AML-193 (cell line): Measurements from ENCODE around the gene RSBN1.
A peak's percentile ranks its signal among the peaks of the same experiment; 100 is the strongest.
"Not testable (repeated sequence)": the region's sequence is repeated elsewhere in the genome, so short reads cannot be mapped to it uniquely, and the experiment has no call there.

Experiments
- DNase-seq, 2 experiments: peaks; one replicate each; lab custom pipeline; 2025; lab: John Stamatoyannopoulos, UW

Gene RSBN1

DNA sequence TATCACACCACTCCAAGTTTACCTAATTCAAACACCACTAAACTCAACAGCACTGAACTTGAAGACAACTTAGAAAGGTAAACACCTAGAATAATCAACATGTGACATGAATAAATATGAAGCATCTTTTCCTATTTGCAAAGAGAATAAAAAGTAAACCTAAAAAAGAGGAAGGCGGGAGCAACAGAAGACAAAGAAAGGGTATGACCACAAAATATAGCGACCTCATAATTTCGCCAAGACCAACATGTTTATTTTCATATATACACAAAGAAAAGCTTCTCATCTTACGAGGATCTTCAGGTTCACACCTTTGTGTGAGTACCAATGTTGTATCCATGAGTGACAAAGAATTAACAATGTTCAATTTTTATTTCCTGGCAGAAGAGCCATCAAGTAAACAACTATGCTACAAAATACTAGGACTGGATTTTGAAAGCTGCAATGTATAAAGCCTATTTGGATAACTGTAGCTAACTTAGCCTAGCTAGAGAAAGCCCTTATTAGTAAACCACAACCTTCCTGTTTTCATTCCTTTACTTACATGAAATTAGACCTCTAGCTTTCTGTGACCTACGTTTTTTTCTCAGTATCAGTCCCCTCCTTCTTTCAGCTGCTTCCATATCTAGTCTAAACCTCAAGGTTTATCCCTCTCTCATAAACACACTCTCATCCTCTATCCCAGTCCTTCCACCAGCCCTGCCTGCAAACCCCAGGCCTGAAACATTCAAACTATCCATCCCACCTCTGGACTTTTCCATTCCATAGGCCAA, 31.7 kb downstream of the RSBN1 start:
- DNase-seq = peak in 1 of 2 experiments; percentile 44

DNA sequence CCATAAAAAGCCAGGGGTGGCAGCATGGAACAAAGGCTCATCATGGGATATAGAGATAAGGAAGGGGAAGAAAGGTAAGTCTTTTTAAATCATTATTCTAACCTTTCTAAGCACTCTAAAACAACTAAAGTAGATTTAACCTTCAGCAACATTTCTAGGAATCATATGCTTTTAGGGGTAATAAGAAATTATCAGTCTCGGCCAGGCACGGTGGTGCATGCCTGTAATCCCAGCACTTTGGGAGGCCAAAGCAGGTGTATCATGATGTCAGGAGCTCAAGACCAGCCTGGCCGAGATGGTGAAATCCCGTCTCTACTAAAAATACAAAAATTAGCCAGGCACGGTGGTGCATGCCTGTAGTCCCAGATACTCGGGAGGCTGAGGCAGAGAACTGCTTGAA, 32.7 kb downstream of the RSBN1 start:
- DNase-seq = no peak

DNA sequence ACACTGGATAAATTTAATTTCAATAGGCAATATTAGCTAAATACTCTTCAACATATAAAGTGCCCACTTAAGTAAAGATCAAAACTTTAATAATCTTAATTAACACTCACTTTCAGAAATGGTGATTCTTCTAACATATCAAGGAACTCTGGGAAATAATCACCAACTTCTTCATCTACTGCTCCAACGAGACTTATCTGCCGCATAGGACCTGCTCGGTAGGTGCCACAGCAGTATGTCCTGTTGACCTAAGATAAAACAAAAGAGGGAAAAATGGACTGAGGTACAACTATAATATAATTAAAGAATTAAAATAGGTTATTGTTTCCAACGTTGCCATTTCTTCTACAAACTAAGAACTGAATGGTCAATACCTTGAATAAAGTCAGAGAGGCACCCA, 34.7 kb downstream of the RSBN1 start:
- no peak for DNase-seq

DNA sequence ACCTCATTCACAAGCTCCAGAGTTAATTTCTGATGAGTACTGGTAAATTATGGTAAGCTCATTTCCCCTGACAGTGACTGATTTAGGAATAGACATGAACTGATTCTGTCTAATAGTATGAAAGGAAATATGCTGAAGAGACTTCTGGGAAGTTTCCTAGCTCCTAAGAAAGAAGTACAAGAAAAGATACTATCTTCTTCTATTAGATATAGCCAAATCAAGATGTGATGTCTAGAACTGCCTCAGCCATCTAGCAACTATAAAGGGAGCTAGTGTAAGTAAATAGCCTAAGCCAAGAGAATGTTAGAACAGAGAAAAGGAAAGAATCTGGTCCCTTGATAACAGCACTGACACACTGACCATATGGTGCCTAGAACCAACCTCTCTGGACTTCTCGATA, 42.2 kb downstream of the RSBN1 start:
- DNase-seq = no peak

DNA sequence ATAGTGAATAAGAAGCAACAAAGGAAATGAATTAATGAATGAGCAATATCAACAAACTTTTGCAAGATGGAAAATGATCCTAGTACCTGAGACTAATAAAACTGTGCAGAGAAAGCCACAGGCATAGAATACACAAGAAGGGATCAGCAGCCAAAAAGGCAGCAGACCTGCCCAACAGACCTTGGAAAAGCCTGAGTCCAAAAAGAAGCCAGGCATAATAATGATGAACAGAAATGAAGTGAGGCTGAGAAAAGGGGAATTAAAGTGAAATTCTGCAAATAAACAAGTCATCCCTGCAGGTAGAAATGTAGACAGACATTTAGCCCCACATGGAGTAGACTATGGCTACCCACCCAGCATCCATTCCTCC, 42.7 kb downstream of the RSBN1 start:
- DNase-seq = no peak

DNA sequence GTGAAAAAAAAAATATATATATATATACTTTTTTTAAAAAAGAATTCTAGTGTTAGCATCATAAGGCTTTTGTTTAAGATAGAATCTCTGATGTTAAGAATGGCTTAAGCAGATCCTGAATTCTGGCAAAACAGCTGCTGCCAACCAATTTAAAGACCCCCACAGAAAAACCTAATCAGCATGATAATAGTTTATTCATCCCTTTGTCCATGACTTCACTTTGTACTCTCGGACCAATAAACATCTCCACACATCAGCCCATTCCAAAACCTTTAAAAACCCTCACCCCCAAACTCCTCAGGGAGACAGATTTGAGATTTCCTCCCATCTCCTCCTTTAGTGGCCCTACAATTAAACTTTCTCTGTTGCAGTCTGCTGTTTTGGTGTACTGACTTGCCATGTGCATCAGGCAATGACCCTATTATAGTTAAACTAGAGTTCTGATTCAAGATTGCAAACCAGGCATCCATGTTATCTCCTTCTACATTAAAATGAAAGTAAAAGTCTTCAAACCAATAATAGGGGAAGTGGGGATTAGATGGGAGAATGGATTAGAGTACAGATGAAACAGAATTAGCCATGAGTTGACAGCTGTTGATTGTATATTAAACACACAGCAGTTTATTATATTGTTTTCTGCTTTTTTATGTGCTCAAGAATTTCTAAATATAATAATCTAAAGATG, 43.2 kb downstream of the RSBN1 start:
- DNase-seq = peak; percentile 12 to 13

DNA sequence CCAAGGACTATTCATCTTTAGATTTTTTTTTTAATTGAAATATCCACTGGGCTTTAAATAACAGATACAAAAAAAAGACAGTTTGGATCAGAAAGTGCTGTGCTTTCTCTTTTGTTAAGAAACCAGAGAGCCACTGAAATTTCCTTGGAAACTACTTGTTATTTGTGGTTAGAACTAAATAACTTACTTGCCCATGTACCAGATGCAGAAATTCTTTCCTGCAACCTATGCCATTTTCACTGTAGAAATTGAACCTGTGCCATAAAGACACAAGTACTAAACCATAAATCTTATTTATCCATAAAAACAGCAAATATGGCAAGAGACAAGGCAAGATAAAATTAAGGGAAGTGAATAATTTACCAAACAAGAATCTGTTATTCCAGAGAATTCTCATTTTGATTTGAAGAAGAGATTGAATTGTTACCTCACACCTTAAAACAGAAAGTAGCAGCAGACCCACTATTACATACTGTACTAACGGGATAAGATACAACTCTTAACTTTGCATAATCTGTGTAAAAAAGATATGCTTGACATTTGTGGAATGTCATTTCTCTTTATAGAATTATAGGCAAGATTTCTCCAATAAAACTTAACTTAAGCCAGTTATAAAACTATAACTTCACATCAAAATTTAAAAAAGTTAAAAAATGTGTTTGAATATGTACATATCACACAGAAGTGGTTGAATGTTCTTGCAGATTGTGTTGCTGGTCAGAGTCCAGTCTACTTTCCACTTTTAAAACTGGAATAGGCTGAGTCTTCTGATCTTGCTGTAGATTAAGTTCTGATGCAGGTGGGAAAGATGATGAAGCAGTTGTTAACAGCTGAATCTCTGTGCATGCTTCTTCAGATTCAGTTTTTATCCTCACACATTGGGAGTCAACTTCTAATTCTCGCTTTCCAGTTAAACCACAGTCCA, 46.7 kb downstream of the RSBN1 start:
- DNase-seq = no peak

DNA sequence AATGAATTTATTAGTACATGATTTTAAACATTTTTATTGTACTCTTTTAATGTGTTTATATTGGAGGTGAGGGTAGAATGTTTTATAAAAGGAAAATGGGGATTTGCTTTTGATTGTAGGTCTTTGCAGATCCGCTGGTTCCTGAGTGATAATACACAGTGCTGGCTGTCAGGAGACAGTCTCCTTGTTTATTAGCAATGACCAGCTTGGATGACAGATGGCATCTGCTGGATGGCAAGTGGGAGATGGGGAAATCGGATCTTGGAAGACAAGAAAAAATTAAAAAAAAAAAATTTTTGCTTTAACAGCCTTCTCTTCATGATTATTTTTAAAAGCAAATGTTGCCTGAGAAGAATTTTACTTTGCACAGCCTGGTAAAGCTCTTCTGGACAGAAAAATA, 48.6 kb downstream of the RSBN1 start:
- DNase-seq = no peak

DNA sequence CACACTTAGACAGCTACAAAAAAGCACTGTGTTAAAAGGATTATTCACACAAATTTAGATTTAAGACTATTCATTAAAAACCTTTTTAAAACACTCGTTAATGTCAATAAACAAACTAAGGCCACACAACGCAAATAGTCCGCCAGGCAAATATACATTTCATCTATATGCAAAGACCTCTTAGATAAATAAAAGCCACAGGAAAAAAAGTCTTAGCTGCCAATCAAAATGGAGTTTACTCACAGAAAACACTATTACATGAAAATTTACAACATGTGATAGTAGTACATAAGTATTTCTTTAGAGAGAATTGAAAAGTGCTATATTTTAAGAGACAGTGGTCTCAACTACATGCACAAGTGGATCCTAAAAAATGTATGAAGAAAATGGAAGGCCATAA, 50.3 kb downstream of the RSBN1 start:
- DNase-seq = no peak

DNA sequence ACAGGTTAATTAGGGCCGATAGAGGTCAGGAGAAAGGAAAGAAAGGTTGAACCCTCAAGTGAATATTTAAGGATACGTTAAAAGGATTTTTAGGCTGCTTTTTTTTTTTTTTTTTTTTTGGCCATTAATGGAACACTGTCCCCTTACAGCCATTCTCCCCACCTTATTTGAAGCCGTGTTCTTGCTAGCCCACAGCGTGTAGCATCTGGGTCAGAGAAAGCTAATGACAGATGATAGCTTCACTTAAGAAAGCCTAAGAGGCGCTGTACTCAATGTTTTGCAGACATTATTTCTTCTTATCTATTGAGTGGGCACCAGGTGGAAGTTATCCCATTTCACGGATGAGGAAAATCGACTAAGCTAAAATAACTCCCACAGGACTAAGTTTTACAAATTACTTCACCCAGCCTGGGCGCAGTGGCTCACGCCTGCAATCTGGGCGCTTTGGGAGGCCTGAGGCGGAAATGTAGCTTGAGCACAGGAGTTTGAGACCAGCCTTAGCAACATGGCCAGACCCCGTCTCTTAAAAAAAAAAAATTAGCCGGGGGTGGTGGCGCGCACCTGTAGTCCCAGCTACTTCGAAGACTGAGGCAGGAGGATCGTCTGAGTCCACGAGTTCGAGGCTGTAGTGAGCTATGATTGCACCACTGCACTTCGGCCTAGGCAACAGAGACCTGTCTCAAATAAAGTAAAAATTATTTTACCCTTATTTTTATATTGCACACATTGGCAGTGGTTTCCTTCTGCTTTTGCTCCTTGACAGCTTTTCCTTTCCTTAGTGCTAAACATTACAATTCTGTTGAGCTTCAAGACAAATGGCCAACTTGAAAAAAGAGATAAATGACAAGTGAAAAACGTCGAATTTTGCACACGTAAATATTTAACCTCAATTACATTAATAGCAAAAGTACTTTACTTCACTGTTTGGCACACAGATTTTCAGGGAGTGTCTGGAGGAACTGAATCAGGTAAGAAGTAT, 51.9 kb downstream of the RSBN1 start:
- DNase-seq = no peak

DNA sequence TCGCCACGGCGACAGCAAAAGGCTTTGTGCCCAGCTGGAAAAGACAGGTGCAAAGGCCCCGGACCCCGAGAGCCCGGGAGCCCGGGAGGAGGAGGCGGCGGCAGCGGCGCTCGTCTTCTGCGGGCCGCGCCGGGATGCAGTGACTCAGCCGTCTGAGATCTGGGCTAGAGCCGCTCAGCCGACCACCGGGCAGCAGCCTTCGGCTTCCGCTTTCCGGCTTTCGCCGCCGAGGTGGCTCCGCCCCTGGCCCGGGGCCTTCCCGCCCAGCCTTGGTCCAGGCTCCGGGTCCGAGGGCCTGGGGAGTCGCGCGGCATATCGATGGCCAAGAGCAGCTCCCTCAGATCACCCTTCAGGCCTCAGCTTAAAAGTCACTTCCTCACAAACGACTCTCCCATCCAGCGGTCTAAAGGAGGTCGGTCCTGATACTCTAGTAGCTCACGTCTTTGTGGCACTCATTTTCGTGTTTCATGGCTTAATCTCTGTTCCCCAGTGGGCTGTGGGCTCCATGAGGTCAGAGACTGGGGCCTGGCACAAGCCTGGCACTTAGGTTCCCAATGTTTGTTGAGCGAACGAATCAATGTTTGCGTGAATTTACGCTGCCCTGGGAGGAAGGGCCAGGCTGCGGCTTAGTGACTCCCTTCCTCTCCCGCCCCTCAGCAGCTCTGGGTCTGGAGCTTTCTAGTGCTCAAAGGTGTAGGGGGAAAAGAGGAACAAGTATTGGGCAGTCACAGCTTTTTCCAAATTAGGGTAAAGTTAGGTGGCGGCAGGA, 52.8 kb downstream of the RSBN1 start, which contains the start of gene PHTF1:
Gene PHTF1, minus strand, starts transcription at position 154 of the 769 bp plus-strand sequence. CDS start 783 bp downstream, outside the sequence.
- DNase-seq = peak; percentile 79 to 80

DNA sequence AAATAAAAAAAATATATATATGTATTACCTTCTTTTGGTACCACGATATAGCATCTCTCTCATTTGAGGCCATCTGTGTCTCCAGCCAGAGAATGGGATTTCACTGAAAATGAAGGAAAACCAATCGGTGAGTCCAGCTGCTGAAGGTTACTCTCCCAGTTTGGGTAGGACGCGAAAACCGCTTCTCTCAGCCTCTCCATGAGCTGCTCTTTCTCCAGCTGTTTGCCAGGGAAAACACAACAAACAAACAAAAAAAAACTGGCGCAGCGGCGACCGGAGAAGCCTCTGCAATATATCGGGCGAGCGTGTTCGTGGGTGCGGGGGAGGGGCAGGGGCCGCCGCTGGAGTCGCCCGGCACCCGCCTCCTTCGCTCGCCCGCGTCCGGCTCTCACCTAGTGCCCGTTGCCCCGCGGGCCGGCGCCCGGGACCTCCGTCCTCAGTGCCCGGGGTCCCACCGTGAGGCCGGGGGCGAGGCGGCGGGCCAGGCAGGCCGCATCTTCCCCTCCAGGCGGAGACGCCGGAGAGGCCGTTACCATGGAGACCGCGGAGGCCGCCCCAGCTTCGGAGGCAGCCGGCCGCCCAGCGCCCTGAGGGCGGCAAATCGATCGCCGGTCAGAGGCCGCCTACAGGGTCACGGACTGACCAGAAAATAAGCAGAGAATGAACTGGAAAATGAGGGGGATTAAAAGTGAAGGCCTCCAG, 53.5 kb downstream of the RSBN1 start:
- peak; percentile 44 to 47 for DNase-seq

DNA sequence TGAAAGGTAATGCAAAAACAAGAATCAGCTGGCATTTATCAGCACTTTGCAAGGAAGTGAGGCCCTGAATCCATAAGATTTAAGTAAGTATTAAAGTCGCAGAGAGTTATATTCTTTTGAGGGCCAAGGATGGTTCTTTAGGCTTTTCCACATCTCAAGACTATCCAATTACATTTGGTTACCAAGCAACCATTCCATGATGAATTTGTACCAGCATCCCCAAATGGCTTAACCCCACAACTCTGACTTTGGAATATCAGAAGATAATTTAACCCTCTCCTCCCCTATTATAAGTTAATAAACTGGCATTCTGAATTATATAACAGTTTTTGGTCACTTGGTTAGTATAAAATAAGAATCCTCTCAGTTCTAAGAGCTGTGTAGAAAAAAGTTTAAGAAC, 55.8 kb downstream of the RSBN1 start:
- DNase-seq = no peak

DNA sequence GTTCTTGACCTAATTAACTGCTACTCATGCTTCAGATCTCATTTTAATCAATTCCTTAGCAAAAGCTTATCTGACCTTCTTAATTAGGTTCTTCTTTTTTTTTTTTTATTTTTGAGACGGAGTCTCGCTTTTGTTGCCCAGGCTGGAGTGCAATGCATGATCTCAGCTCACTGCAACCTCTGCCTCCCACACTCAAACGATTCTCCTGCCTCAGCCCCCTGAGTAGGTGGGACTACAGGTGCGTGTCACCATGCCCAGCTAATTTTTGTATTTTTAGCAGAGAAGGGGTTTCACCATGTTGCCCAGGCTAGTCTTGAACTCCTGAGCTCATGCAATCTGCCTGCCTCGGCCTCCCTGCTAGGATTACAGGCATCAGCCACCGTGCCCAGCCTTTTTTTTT, 58.9 kb downstream of the RSBN1 start:
- not testable (repeated sequence) for DNase-seq

DNA sequence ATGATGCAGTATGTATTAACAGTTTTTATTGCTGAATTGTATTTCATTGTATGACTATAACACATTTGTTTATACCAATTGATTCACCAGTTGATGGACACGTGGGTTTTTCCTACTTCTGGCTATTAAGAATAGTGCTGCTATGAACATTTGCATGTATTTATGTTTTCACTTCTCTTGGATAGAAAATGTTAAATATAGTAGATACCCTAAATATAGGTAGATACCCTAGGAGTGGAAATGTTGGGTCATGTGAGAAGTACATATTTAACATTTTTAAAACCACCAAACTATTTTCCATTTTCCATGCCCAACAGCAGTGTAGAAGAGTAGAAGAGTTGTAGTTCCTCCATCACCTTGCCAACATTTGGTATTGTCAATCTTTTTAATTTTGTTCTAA, 60.8 kb downstream of the RSBN1 start:
- no peak for DNase-seq

DNA sequence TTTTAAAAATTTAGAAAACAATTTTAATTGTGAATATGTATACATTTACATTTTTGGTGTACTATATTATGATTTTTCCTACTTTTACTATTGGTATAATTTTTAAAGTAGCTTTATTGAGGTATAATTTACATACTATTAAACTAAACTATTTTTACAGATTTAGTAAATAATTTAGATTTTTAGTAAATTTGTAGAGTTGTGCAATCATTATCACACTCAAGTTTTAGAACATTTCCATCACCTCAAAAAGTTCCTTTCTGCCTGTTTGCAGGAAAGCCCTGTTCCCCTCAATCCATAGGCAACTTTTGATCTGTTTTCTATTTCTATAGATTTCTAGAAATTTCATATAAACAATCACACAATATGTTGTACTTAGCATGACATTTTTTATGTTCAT, 61.2 kb downstream of the RSBN1 start:
- DNase-seq = no peak

DNA sequence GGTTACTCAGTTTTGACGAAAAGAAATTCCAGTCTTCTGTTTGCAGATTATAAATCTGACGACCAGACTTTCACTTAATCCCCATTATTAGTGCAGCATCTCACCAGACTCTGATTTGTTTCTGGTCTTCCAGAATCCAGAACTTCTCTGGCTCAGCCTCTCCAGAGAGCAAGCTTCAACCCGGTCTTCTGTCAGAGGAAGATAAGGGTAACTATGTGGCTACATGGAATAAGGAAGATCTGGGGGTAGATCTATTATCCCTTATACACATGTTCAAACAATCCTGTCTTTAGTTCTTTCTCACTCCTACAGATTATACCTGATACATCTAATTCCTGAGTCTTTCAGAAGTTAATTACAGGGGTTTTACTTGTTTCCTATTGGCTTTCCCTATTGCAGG, 62.9 kb downstream of the RSBN1 start:
- DNase-seq = no peak

DNA sequence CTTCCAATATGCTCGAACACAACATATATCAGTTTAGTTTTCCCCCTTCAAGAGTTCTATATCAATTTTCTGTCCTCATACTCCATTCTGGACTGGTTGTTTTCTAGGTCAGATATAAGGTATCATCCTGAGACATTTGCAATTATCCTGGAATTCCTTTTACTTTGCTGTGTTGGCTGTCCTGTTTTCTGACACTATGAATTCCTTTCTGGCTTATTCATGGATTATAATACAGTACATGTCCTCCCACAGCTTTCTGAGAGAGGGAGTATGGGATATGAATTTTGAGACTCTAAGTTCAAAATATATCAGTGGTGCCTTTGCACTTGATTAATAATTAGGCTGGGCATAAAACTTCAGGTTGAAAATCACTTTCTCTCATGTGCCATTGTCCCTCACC, 64.9 kb downstream of the RSBN1 start:
- DNase-seq = no peak

DNA sequence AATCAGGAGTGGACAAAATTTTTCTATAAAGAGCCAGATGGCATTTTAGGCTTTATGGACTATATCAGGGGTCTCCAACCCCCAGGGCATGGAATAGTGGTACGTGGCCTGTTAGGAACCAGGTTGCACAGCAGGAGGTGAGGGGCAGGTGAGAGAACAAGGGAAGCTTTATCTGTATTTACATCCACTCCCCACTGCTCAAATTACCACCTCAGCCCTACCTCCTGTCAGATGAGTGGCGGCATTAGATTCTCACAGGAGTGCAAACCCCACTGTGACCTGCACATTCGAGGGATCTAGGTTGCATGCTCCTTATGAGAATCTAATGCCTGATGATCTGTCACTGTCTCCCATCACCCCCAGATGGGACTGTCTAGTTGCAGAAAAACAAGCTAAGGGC, 66.9 kb downstream of the RSBN1 start:
- DNase-seq = no peak

DNA sequence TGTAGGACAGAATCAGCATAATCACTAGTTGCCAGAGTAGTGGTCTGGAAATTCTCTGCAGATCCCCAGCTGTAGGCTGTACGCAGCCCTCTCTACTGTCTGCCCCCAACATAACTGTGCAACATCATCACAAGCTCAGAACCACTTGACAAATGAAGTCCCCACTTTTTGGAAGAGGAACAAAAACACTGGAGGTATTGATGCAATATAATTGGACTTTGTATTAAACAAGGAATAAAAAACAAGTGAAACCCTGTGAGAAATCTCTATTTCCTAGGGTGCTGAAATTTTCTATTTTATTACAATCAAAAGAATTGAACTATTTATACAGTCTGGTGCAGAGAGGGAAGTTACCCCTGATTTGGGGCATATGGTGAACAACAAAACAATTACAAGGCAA, 68.2 kb downstream of the RSBN1 start:
- DNase-seq = no peak
